Adrenal gland (tissue), 5 donors: ENCODE data around the gene TAF3.
A peak's percentile ranks its signal among the peaks of the same experiment; 100 is the strongest.

ENCODE experiments used
- CTCF ChIP-seq, 6 experiments: fragments of 450-650 bp in 4 of 6; fragments of 200-600 bp in 2 of 6; sonication (generic) in 1 of 6; IDR thresholded peaks; 1 replicate in 5 of 6; 2 replicates in 1 of 6; pipeline versions ENCODE4 v1.5.1 to v1.8.0; 2016 to 2021; ENCODE audit warnings: antibody characterized with exemption in 6 of 6, mild to moderate bottlenecking in 2 of 6, moderate library complexity in 1 of 6
- POLR2A ChIP-seq, 2 donors: fragments of 450-650 bp; IDR thresholded peaks; one replicate each; pipeline ENCODE4 v1.6.1; 2017; ENCODE audit warnings: antibody characterized with exemption in 2 of 2, mild to moderate bottlenecking in 2 of 2, moderate library complexity in 1 of 2
- donor health status: DM: no; HTN: no; CAD: no.

GRCh38 chr10:8054494-8055407 is 236.4 kb downstream of the TAF3 start, which contains the start of gene GATA3:
- TF ChIP-seq POLR2A (IDR thresholded peaks at IDR 0.05) (peak in 1 of 2 donors; percentile 38), CTCF (IDR thresholded peaks at IDR 0.05) (no peak)
